ENCODE measurements around the gene WNT2B.

- TF ChIP-seq EP300 (IDR thresholded peaks at IDR 0.05) (no peak), POLR2A (IDR thresholded peaks at IDR 0.05) (no peak), CTCF (IDR thresholded peaks at IDR 0.05) (no peak), POLR2AphosphoS5 (IDR thresholded peaks at IDR 0.05) (no peak)
These were observed 30.5 kb upstream of the WNT2B start for GRCh38 chr1:112478314-112478713.

Measured in gastroesophageal sphincter (tissue), 3 donors.